H1 (cell line): Measurements from ENCODE around the gene TMEM135. TPM values are rescaled to one million over a fixed set of nuclear protein-coding genes. Genes with fewer than 3 reads are reported as not detected.

Experiments
- CTCF ChIA-PET: fragments of 300-600 bp; sonication (Branson Sonifier 250); formaldehyde crosslinking; loops from one replicate; lab custom pipeline; 2021; ENCODE audit not compliant: partially characterized antibody; lab: Charles Lee
- POLR2A ChIA-PET: fragments of 300-600 bp; sonication (Branson Sonifier 250); formaldehyde crosslinking; loops from one replicate; lab custom pipeline; 2021; ENCODE audit warnings: inconsistent platforms; ENCODE audit not compliant: partially characterized antibody; lab: Charles Lee
- DNase-seq, 2 experiments: peaks; one replicate each; pipeline versions ENCODE4 v3.0.0 to v3.0.0-alpha.2; 2010 to 2022; ENCODE audit warnings: low spot score in 2 of 2, low read depth in 1 of 2, mixed read lengths in 1 of 2
- FAIRE-seq: peaks from 2 replicates; lab custom pipeline; 2011; peaks lifted over from hg19 to GRCh38; lab: Jason Lieb, UNC
- H2AFZ ChIP-seq: 2 replicates; pipeline ENCODE4 v1.8.1; 2012; ENCODE audit warnings: low read length, inconsistent platforms
- H2AK5ac ChIP-seq: 2 replicates; pipeline ENCODE4 v1.6.1; 2013; ENCODE audit warnings: low read depth, low read length
- H2BK120ac ChIP-seq: replicated peaks from 2 replicates; pipeline ENCODE3; 2013; ENCODE audit warnings: low read depth, low read length, inconsistent platforms
- H2BK12ac ChIP-seq: 2 replicates; pipeline ENCODE4 v1.6.1; 2013; ENCODE audit warnings: low read depth, low read length
- H2BK15ac ChIP-seq: 2 replicates; pipeline ENCODE4 v1.6.1; 2013; ENCODE audit warnings: low read length
- H2BK20ac ChIP-seq: 2 replicates; pipeline ENCODE4 v1.6.1; 2013; ENCODE audit warnings: low read length
- H2BK5ac ChIP-seq: 2 replicates; pipeline ENCODE4 v1.6.1; 2013; ENCODE audit warnings: low read depth, low read length
- H3K14ac ChIP-seq: 2 replicates; pipeline ENCODE4 v1.6.1; 2013; ENCODE audit warnings: inconsistent platforms; ENCODE audit not compliant: insufficient read length
- H3K18ac ChIP-seq: 2 replicates; pipeline ENCODE4 v1.6.1; 2013; ENCODE audit warnings: low read length; ENCODE audit errors: extremely low read depth
- H3K23ac ChIP-seq: 2 replicates; pipeline ENCODE4 v1.6.1; 2013; ENCODE audit warnings: inconsistent platforms; ENCODE audit not compliant: insufficient read length
- H3K23me2 ChIP-seq: 2 replicates; pipeline ENCODE4 v1.6.1; 2013; ENCODE audit warnings: low read depth, low read length
- H3K27ac ChIP-seq: 2 replicates; pipeline ENCODE4 v1.6.1; 2011; ENCODE audit warnings: low read depth, low read length, inconsistent platforms
- H3K27me3 ChIP-seq, 4 experiments: replicated peaks in 1 of 4; 1 replicate in 1 of 4; 2 replicates in 3 of 4; pipeline versions ENCODE4 v1.6.1 to v1.8.1; 2011 to 2013; ENCODE audit warnings: low read length in 3 of 4, mild to moderate bottlenecking in 3 of 4, inconsistent platforms in 2 of 4, mixed read lengths in 2 of 4, moderate library complexity in 1 of 4; ENCODE audit not compliant: control insufficient read depth in 3 of 4, insufficient read depth in 3 of 4; ENCODE audit errors: extremely low read depth in 1 of 4
- H3K36me3 ChIP-seq, 4 experiments: 2 replicates each; pipeline versions ENCODE4 v1.6.1 to v1.8.1; 2011 to 2013; ENCODE audit warnings: mild to moderate bottlenecking in 4 of 4, low read length in 3 of 4, moderate library complexity in 2 of 4, control low read depth in 1 of 4, inconsistent platforms in 1 of 4; ENCODE audit not compliant: insufficient read depth in 4 of 4, control insufficient read depth in 2 of 4
- H3K4ac ChIP-seq: replicated peaks from 2 replicates; pipeline ENCODE3; 2013; ENCODE audit warnings: low read length, low read depth, mixed read lengths, inconsistent platforms; ENCODE audit not compliant: insufficient read length
- H3K4me1 ChIP-seq, 4 experiments: replicated peaks in 1 of 4; 1 replicate in 1 of 4; 2 replicates in 3 of 4; pipeline versions ENCODE4 v1.6.1 to v1.8.1; 2011 to 2013; ENCODE audit warnings: low read length in 3 of 4, inconsistent platforms in 2 of 4, mixed read lengths in 1 of 4; ENCODE audit not compliant: insufficient read depth in 4 of 4, control insufficient read depth in 3 of 4
- H3K4me2 ChIP-seq, 2 experiments: 2 replicates each; pipeline versions ENCODE4 v1.6.1 to v1.8.1; 2011 to 2013; ENCODE audit warnings: low read depth in 2 of 2, low read length in 2 of 2, control low read depth in 1 of 2, inconsistent platforms in 1 of 2, mild to moderate bottlenecking in 1 of 2; ENCODE audit not compliant: insufficient read depth in 1 of 2
- H3K4me3 ChIP-seq, 4 experiments: fragments of 200-600, 300-600 bp in 1 of 4; sonication (generic), shearing (Covaris generic), sonication (Bioruptor Twin) in 1 of 4; 2 replicates each; pipeline versions ENCODE4 v1.5.1 to v1.8.1; 2011 to 2016; ENCODE audit warnings: low read length in 4 of 4, low read depth in 3 of 4, control low read depth in 2 of 4, inconsistent platforms in 2 of 4, mild to moderate bottlenecking in 2 of 4, mixed read lengths in 1 of 4, moderate library complexity in 1 of 4; ENCODE audit not compliant: insufficient read depth in 2 of 4; ENCODE audit errors: extremely low read depth in 1 of 4
- H3K56ac ChIP-seq: replicated peaks from 2 replicates; pipeline ENCODE3; 2013; ENCODE audit warnings: low read depth, mild to moderate bottlenecking, mixed read lengths, low read length, inconsistent platforms; ENCODE audit not compliant: insufficient read length
- H3K79me1 ChIP-seq: 2 replicates; pipeline ENCODE4 v1.6.1; 2013; ENCODE audit warnings: low read depth, low read length, control low read depth
- H3K79me2 ChIP-seq, 2 experiments: 2 replicates each; pipeline versions ENCODE4 v1.6.1 to v1.8.1; 2012 to 2013; ENCODE audit warnings: low read length in 2 of 2, mild to moderate bottlenecking in 2 of 2, inconsistent platforms in 1 of 2; ENCODE audit not compliant: insufficient read depth in 2 of 2, control insufficient read depth in 1 of 2
- H3K9ac ChIP-seq, 4 experiments: replicated peaks in 1 of 4; 1 replicate in 1 of 4; 2 replicates in 3 of 4; pipeline versions ENCODE4 v1.6.1 to v1.8.1; 2011 to 2013; ENCODE audit warnings: low read depth in 3 of 4, low read length in 3 of 4, control low read depth in 2 of 4, mild to moderate bottlenecking in 2 of 4, moderate library complexity in 2 of 4, inconsistent platforms in 1 of 4; ENCODE audit errors: extremely low read depth in 1 of 4
- H3K9me3 ChIP-seq, 2 experiments: 2 replicates each; pipeline versions ENCODE4 v1.6.1 to v1.8.1; 2012 to 2013; ENCODE audit warnings: mild to moderate bottlenecking in 2 of 2, moderate library complexity in 2 of 2, control low read depth in 1 of 2, inconsistent platforms in 1 of 2, low read depth in 1 of 2, low read length in 1 of 2, mixed read lengths in 1 of 2; ENCODE audit not compliant: insufficient read depth in 2 of 2
- H4K20me1 ChIP-seq, 2 experiments: replicated peaks in 1 of 2; 2 replicates each; pipeline versions ENCODE3 to v1.8.1; 2011 to 2013; ENCODE audit warnings: inconsistent platforms in 2 of 2, low read length in 2 of 2, mild to moderate bottlenecking in 1 of 2; ENCODE audit not compliant: insufficient read depth in 2 of 2, control insufficient read depth in 1 of 2
- H4K5ac ChIP-seq: 2 replicates; pipeline ENCODE4 v1.6.1; 2013; ENCODE audit warnings: low read length, low read depth, mixed read lengths, inconsistent platforms; ENCODE audit not compliant: insufficient read length
- H4K8ac ChIP-seq: 2 replicates; pipeline ENCODE4 v1.8.0; 2013; ENCODE audit warnings: mild to moderate bottlenecking, moderate library complexity, low read length, inconsistent platforms; ENCODE audit not compliant: insufficient read depth; ENCODE audit errors: extremely low read depth
- H4K91ac ChIP-seq: replicated peaks from 2 replicates; pipeline ENCODE3; 2013; ENCODE audit warnings: low read length, mixed read lengths, inconsistent platforms; ENCODE audit not compliant: insufficient read length
- CEBPB ChIP-seq: IDR thresholded peaks from 2 replicates; pipeline ENCODE4 v1.6.1; 2012; ENCODE audit warnings: low read depth, low read length
- CREB1 ChIP-seq: IDR thresholded peaks from 2 replicates; pipeline ENCODE4 v1.6.1; 2012; ENCODE audit warnings: inconsistent platforms
- EP300 ChIP-seq, 2 experiments: IDR thresholded peaks; 1 replicate in 1 of 2; 2 replicates in 1 of 2; pipeline ENCODE4 v1.6.1; 2011 to 2012; ENCODE audit warnings: low read depth in 2 of 2, low read length in 2 of 2, mild to moderate bottlenecking in 2 of 2, borderline replicate concordance in 1 of 2, inconsistent platforms in 1 of 2, moderate library complexity in 1 of 2
- JUND ChIP-seq: IDR thresholded peaks from 2 replicates; pipeline ENCODE4 v1.6.1; 2011; ENCODE audit warnings: mild to moderate bottlenecking, improper control_type of control experiment, low read length
- NRF1 ChIP-seq: IDR thresholded peaks from 2 replicates; pipeline ENCODE4 v1.6.1; 2011; ENCODE audit warnings: mild to moderate bottlenecking, low read depth, low read length, improper control_type of control experiment
- PHF8 ChIP-seq: fragments of 200-600 bp; sonication (generic); conservative IDR thresholded peaks from 2 replicates; pipeline ENCODE4 v1.7.1; 2012; ENCODE audit warnings: low read depth, mild to moderate bottlenecking, inconsistent platforms, low read length, moderate library complexity
- POU5F1 ChIP-seq: IDR thresholded peaks from 2 replicates; pipeline ENCODE4 v1.6.1; 2011; ENCODE audit warnings: low read depth, mild to moderate bottlenecking, low read length, moderate library complexity
- RXRA ChIP-seq: IDR thresholded peaks from 2 replicates; pipeline ENCODE4 v1.6.1; 2011; ENCODE audit warnings: low read depth, mild to moderate bottlenecking, low read length, moderate library complexity; ENCODE audit not compliant: insufficient read depth
- SP2 ChIP-seq: IDR thresholded peaks from 2 replicates; pipeline ENCODE4 v1.6.1; 2012; ENCODE audit warnings: mild to moderate bottlenecking, low read length, inconsistent platforms
- TBP ChIP-seq: IDR thresholded peaks from 2 replicates; pipeline ENCODE4 v1.6.1; 2011; ENCODE audit warnings: low read depth, low read length, improper control_type of control experiment
- TCF12 ChIP-seq: IDR thresholded peaks from 2 replicates; pipeline ENCODE4 v1.6.1; 2011; ENCODE audit warnings: low read depth, mild to moderate bottlenecking, low read length
- ZNF274 ChIP-seq: IDR thresholded peaks from 2 replicates; pipeline ENCODE4 v1.7.0; 2012; ENCODE audit warnings: low read length, borderline replicate concordance; ENCODE audit errors: extremely low read depth
- WGBS, 2 experiments: shearing (Covaris generic) in 1 of 2; methylation state at CpG; one replicate each; pipeline versions ENCODE4 v1.1.6 to v1.1.7; 2013 to 2015; ENCODE audit warnings: low lambda C conversion rate in 2 of 2, mixed read lengths in 2 of 2, inconsistent platforms in 1 of 2, low coverage in 1 of 2, missing lambda C conversion rate in 1 of 2; ENCODE audit not compliant: insufficient replicate concordance in 2 of 2, insufficient coverage in 1 of 2, insufficient read length in 1 of 2; ENCODE audit errors: extremely low coverage in 1 of 2, missing lambda C conversion rate in 1 of 2; 5-methylcytosine and 5-hydroxymethylcytosine counted together
- polyA plus RNA-seq, 7 experiments: library from polyadenylated mRNA; depleted of rRNA in 3 of 7; stranded (reverse) in 5 of 7; unstranded in 2 of 7; fragments of >200 nt in 5 of 7; fragments of 200-250 nt in 2 of 7; gene quantifications; 1 replicate in 5 of 7; 2 replicates in 1 of 7; 4 replicates in 1 of 7; pipeline versions ENCODE4 v1.2.1 to v1.2.3, GENCODE V29; 2011 to 2013; ENCODE audit warnings: missing spikeins in 2 of 7, mixed read lengths in 2 of 7
- total RNA-seq: library from RNA; stranded (reverse); fragmentation: NEBNext Ultra II Directional; extraction: Animal tissue kit (Norgen Biotek cat#: 25700); gene quantifications from 2 replicates; pipeline ENCODE4 v1.2.1, GENCODE V29; 2021
- TF ChIP-seq, protein P1 (sequence below): IDR thresholded peaks from 2 replicates; pipeline ENCODE4 v1.6.1; 2011; ENCODE audit warnings: low read depth, mild to moderate bottlenecking, low read length; ENCODE audit not compliant: insufficient read depth

The TMEM135 gene
- total and polyA plus RNA-seq, 2 of the 8 experiments (the other 6 are each of a cell fraction or from before 2014, with no cell fraction given), result 9.3 to 31.3 TPM

DNA sequence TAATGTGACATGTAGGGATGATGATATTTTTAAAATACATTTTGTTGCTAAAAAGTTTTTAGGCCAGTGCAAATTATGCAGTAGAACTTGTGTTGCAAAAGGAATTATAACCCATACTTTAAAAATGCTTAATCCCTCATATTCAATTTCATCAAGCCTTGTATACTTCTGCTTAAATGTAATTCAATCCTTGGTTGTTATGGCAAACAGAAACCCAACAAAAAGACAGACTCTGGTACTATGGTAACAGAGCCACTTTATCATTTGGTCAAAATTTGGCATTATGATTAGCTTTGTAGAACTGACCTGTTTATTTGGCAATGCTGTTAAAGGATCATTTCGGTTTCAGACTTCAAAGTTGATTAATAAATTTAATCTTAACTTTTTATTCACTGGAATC is 284.8 kb downstream of the TMEM135 start:
- Histone ChIP-seq H3K23ac (no peak overlapping the region), H3K23me2 (no peaks in the 10 kb centered on the region), H3K4me2 (no peak overlapping the region), H2BK120ac (no peak overlapping the region), H2BK20ac (no peak overlapping the region), H3K18ac (no peak overlapping the region), H3K56ac (no peak overlapping the region), H3K4me1 (no peaks in the 10 kb centered on the region), H2BK12ac (no peak overlapping the region), H3K9me3 (no peaks in the 10 kb centered on the region), H4K91ac (no peak overlapping the region), H2AK5ac (no peak overlapping the region), H3K9ac (no peak overlapping the region), H3K36me3 (peaks cover 0 to 4% (median 0%) of the 10 kb centered on the region in 4 experiments; a peak in 3 of 8 replicates), H2AFZ (no peak overlapping the region), H3K27ac (no peak overlapping the region), H2BK5ac (no peak overlapping the region), H3K14ac (no peak overlapping the region), H3K79me1 (no peaks in the 10 kb centered on the region), H3K79me2 (no peaks in the 10 kb centered on the region), H3K4me3 (no peak overlapping the region), H4K20me1 (no peaks in the 10 kb centered on the region), H4K8ac (no peak overlapping the region), H4K5ac (no peak overlapping the region), H3K4ac (no peak overlapping the region)
- ChIA-PET CTCF (interaction anchor here (1.0 kb wide), 1 partner anchor 9 kb away, joined by 3 read pairs; no protein-coding TSS in a partner anchor), POLR2A (no interaction called here)
- FAIRE-seq (no peak), DNase-seq (no peak)
- 59% methylated on average over 1 of the region's 1 CpG; no CpG with 5 or more reads in 1 of the 2 experiments for WGBS, 2 experiments
- TF ChIP-seq, protein P1, sequence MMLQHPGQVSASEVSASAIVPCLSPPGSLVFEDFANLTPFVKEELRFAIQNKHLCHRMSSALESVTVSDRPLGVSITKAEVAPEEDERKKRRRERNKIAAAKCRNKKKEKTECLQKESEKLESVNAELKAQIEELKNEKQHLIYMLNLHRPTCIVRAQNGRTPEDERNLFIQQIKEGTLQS, result no peak
- TF ChIP-seq TBP (no peak), PHF8 (no peak), POU5F1 (no peak), CEBPB (no peak), TCF12 (no peak), NRF1 (no peak), CREB1 (no peak), EP300 (IDR thresholded peaks at IDR 0.05; ENCODE audit: borderline replicate concordance in 1 of 2, low read depth in 2 of 2, low read length in 2 of 2) (no peak), JUND (no peak), ZNF274 (no peak), RXRA (no peak), SP2 (no peak)
- TF ChIP-seq, all 59 proteins: peak for 0
- Histone ChIP-seq H2BK15ac (no peak overlapping the region), H3K27me3 (no peaks in the 10 kb centered on the region)
